GM20431 (cell line): Measurements from ENCODE around the gene VPS33B.

ENCODE experiments used
- in situ Hi-C: fragments of 300-500 bp; cut with MseI, MboI; formaldehyde crosslinking; loops from one replicate; pipeline ENCODE4 v1.15.0; 2020; ENCODE audit warnings: low sequenced_read_pairs; ENCODE audit not compliant: unreplicated experiment

VPS33B gene

GRCh38 chr15:90954712-90955623, 67.4 kb downstream of the VPS33B start, which contains the start of gene RCCD1:
TSS of gene RCCD1 (plus strand) at chr15:90954884. CDS start at chr15:90956735, 1,851 bp downstream.
- in situ Hi-C loops, result no loop called here

DNA sequence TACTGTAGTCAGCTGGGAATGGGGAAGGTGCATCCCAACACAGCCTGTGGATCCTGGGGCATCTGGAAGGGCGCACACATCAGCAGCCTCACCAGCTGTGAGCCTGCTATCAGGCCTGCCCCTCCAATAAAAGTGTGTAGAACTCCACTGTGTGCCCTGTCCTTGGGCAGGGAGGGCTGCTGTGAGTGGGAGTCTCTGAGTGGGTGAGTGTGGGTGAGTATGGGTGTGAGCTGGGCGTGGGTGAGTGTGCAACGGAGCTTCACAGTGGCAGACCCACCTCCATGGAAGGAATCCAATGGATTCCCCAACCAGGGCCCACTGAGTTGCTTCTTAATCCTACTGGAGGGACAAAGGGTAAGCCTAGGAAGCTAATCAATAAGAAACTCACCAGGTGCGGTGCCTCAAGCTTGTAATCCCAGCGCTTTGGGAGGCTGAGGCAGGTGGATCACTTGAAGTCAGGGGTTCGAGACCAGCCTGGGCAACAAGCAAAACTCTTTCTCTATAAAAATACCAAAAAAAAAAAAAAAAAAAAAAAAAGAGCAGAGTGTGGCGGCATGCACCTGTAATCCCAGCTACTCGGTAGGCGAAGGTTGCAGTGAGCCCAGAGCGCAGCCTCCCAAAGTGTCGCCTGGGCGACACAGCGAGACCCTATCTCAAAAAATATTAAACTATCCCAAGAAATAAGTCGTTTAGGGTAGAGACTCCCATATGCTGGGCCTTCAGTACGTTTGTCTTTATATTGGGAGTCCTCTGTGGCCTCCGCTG, 68.3 kb downstream of the VPS33B start:
- in situ Hi-C loops, result no loop called here

GRCh38 chr15:90952901-90953677, 69.3 kb downstream of the VPS33B start:
- in situ Hi-C loops, result no loop called here

DNA sequence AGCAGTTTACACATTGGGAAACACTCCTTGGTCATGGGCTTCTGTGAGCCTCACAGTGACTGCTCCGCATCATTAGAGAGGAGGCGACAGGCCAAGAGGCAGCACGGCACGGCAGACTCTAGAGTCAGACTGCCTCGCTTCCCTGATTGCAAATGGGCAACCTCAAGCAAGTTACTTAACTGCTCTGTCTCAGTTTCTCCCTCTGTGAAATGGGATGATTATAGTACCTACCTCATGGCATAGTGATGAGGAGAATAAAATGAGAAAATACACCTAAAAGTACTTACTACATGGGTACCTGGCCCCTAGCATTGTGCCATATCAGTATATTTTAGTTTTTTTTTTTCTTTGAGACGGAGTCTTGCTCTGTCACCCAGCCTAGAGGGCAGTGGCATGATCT, 71.7 kb downstream of the VPS33B start:
- in situ Hi-C loops, result no loop called here

GRCh38 chr15:90949979-90950675, 72.3 kb downstream of the VPS33B start:
- in situ Hi-C loops, result no loop called here
